HCT116 (cell line): ENCODE measurements around the gene CCNK. TPM values are rescaled to one million over a fixed set of nuclear protein-coding genes. Genes with fewer than 3 reads are reported as not detected.

Experiments
- ATAC-seq: fragments of 200-7000 bp; cut with Tn5 transposase; 2 replicates; pipeline ENCODE4 v1.9.1; 2020; ENCODE audit warnings: mild to moderate bottlenecking, moderate library complexity
- BruUV-seq: library from RNA; stranded (reverse); fragments of 400-500 nt; replicated peaks from 2 replicates; lab custom pipeline; 2021; lab: Mats Ljungman, UMichigan
- CTCF ChIA-PET: fragments of 300-600 bp; sonication (Branson Sonifier 250); formaldehyde crosslinking; loops from one replicate; lab custom pipeline; 2021; ENCODE audit warnings: antibody characterized with exemption; lab: Charles Lee
- POLR2A ChIA-PET: fragments of 300-600, 350-600 bp; sonication (Branson Sonifier 250); formaldehyde crosslinking; loops from one replicate; lab custom pipeline; 2021; ENCODE audit warnings: antibody characterized with exemption; lab: Charles Lee
- RAD21 ChIA-PET, 2 experiments: fragments of 300-600 bp; sonication (Branson Sonifier 250); formaldehyde crosslinking; loops; one replicate each; lab custom pipeline; 2023; ENCODE audit warnings: low total read pairs in 2 of 2; ENCODE audit not compliant: uncharacterized antibody in 2 of 2, unreplicated experiment in 2 of 2, low non-redundant PET in 1 of 2; lab: Charles Lee
- DNase-seq: peaks from one replicate; pipeline ENCODE4 v3.0.0-alpha.2; 2010; ENCODE audit warnings: low read depth, low spot score
- H2AFZ ChIP-seq: fragments of 200-600 bp; shearing (Covaris generic), sonication (generic); 2 replicates; pipeline ENCODE4 v1.6.1; 2017; ENCODE audit warnings: low read depth, mixed run types, mixed read lengths, antibody characterized with exemption, low read length; ENCODE audit not compliant: poor library complexity, severe bottlenecking
- H3K27ac ChIP-seq: 2 replicates; pipeline ENCODE4 v1.5.1; 2012; ENCODE audit warnings: low read depth, low read length
- H3K27me3 ChIP-seq: fragments of 200-600 bp; sonication (generic); 2 replicates; pipeline ENCODE4 v1.6.1; 2016; ENCODE audit warnings: mixed run types, low read length, mixed read lengths; ENCODE audit not compliant: insufficient read depth
- H3K36me3 ChIP-seq, 2 experiments: fragments of 200-500 bp in 1 of 2; fragments of 200-600 bp in 1 of 2; sonication (Bioruptor generic) in 1 of 2; sonication (generic) in 1 of 2; 2 replicates each; pipeline versions ENCODE4 v1.5.1 to v1.6.1; 2014 to 2016; ENCODE audit warnings: low read length in 2 of 2, inconsistent platforms in 1 of 2, mixed read lengths in 1 of 2, mixed run types in 1 of 2; ENCODE audit not compliant: insufficient read depth in 2 of 2, control insufficient read depth in 1 of 2
- H3K4me1 ChIP-seq, 2 experiments: fragments of 200-600 bp in 1 of 2; sonication (generic) in 1 of 2; 2 replicates each; pipeline versions ENCODE4 v1.5.1 to v1.6.1; 2012 to 2017; ENCODE audit warnings: low read length in 2 of 2, inconsistent platforms in 1 of 2, mild to moderate bottlenecking in 1 of 2, mixed read lengths in 1 of 2, mixed run types in 1 of 2, moderate library complexity in 1 of 2; ENCODE audit not compliant: insufficient read depth in 2 of 2, control insufficient read depth in 1 of 2
- H3K4me2 ChIP-seq: fragments of 200-600 bp; sonication (generic); 2 replicates; pipeline ENCODE4 v1.6.1; 2017; ENCODE audit warnings: mixed run types, low read length, mixed read lengths
- H3K4me3 ChIP-seq, 2 experiments: fragments of 200-600 bp in 1 of 2; sonication (generic) in 1 of 2; replicated peaks in 1 of 2; 2 replicates each; pipeline ENCODE4 v1.5.1; 2011 to 2016; ENCODE audit warnings: low read length in 2 of 2, control low read depth in 1 of 2, low read depth in 1 of 2, mild to moderate bottlenecking in 1 of 2, mixed read lengths in 1 of 2, mixed run types in 1 of 2
- H3K79me2 ChIP-seq: fragments of 200-600 bp; sonication (generic); 2 replicates; pipeline ENCODE4 v1.6.1; 2017; ENCODE audit warnings: mild to moderate bottlenecking, mixed run types, low read length, moderate library complexity, mixed read lengths; ENCODE audit not compliant: insufficient read depth
- H3K9ac ChIP-seq: fragments of 200-600 bp; sonication (generic); 2 replicates; pipeline ENCODE4 v1.6.1; 2016; ENCODE audit warnings: low read length, mixed read lengths
- H3K9me2 ChIP-seq: fragments of 200-600 bp; sonication (generic), shearing (Covaris generic); 2 replicates; pipeline ENCODE4 v1.6.1; 2017; ENCODE audit warnings: mixed run types, mild to moderate bottlenecking, moderate library complexity; ENCODE audit not compliant: insufficient read depth
- H3K9me3 ChIP-seq, 2 experiments: fragments of 200-500 bp in 1 of 2; fragments of 200-600 bp in 1 of 2; sonication (Bioruptor generic) in 1 of 2; sonication (generic) in 1 of 2; 2 replicates each; pipeline ENCODE4 v1.6.1; 2014 to 2017; ENCODE audit warnings: low read length in 2 of 2, mixed read lengths in 2 of 2, inconsistent platforms in 1 of 2, low read depth in 1 of 2, mild to moderate bottlenecking in 1 of 2, mixed run types in 1 of 2, moderate library complexity in 1 of 2; ENCODE audit not compliant: control insufficient read depth in 1 of 2, insufficient read depth in 1 of 2
- H4K20me1 ChIP-seq: fragments of 200-600 bp; sonication (generic), shearing (Covaris generic); 2 replicates; pipeline ENCODE4 v1.6.1; 2017; ENCODE audit warnings: mixed run types, mild to moderate bottlenecking, moderate library complexity; ENCODE audit not compliant: insufficient read depth
- ATF3 ChIP-seq: IDR thresholded peaks from 2 replicates; pipeline ENCODE4 v1.6.1; 2012
- CBX3 ChIP-seq: IDR thresholded peaks from 2 replicates; pipeline ENCODE4 v1.6.1; 2012; ENCODE audit warnings: low read depth
- CEBPB ChIP-seq: IDR thresholded peaks from 2 replicates; pipeline ENCODE4 v1.6.1; 2012; ENCODE audit warnings: low read depth
- CTCF ChIP-seq, 3 experiments: fragments of 200-600 bp in 1 of 3; sonication (generic) in 1 of 3; IDR thresholded peaks in 2 of 3; conservative IDR thresholded peaks in 1 of 3; 2 replicates each; pipeline ENCODE4 v1.5.1; 2012 to 2017; ENCODE audit warnings: low read depth in 2 of 3, low read length in 2 of 3, antibody characterized with exemption in 1 of 3, borderline replicate concordance in 1 of 3, control low read depth in 1 of 3, mild to moderate bottlenecking in 1 of 3, mixed read lengths in 1 of 3, mixed run types in 1 of 3, moderate library complexity in 1 of 3; ENCODE audit not compliant: insufficient read depth in 1 of 3
- ELF1 ChIP-seq: IDR thresholded peaks from 2 replicates; pipeline ENCODE4 v1.6.1; 2012; ENCODE audit warnings: low read depth, borderline replicate concordance
- EZH2 ChIP-seq: fragments of 200-600 bp; sonication (generic); IDR thresholded peaks from 2 replicates; pipeline ENCODE4 v1.6.1; 2017; ENCODE audit warnings: antibody characterized with exemption, mixed run types
- EZH2phosphoT487 ChIP-seq: fragments of 200-600 bp; IDR thresholded peaks from 2 replicates; pipeline ENCODE4 v1.6.1; 2018; ENCODE audit warnings: antibody characterized with exemption, borderline replicate concordance
- MAX ChIP-seq: IDR thresholded peaks from 2 replicates; pipeline ENCODE4 v1.6.1; 2012
- POLR2A ChIP-seq: IDR thresholded peaks from 2 replicates; pipeline ENCODE4 v1.7.0; 2011; ENCODE audit warnings: borderline replicate concordance; ENCODE audit not compliant: insufficient read depth, insufficient read length; ENCODE audit errors: extremely low read depth
- POLR2AphosphoS5 ChIP-seq: IDR thresholded peaks from 2 replicates; pipeline ENCODE4 v1.6.1; 2011; ENCODE audit warnings: mild to moderate bottlenecking, low read depth, low read length, moderate library complexity
- RAD21 ChIP-seq: IDR thresholded peaks from 2 replicates; pipeline ENCODE4 v1.6.1; 2012; ENCODE audit warnings: low read depth, mild to moderate bottlenecking
- REST ChIP-seq: IDR thresholded peaks from 2 replicates; pipeline ENCODE4 v1.6.1; 2012; ENCODE audit warnings: low read depth
- SIN3A ChIP-seq: IDR thresholded peaks from 2 replicates; pipeline ENCODE4 v1.6.1; 2012; ENCODE audit warnings: low read depth
- TCF7L2 ChIP-seq: IDR thresholded peaks from 2 replicates; pipeline ENCODE4 v1.7.0; 2011; ENCODE audit warnings: borderline replicate concordance, inconsistent platforms; ENCODE audit not compliant: insufficient read depth, insufficient read length; ENCODE audit errors: extremely low read depth
- YY1 ChIP-seq: IDR thresholded peaks from 2 replicates; pipeline ENCODE4 v1.6.1; 2011; ENCODE audit warnings: low read length, low read depth, moderate library complexity, mild to moderate bottlenecking; ENCODE audit not compliant: insufficient replicate concordance; ENCODE audit errors: extremely low read depth
- ZBTB33 ChIP-seq: IDR thresholded peaks from 2 replicates; pipeline ENCODE4 v1.6.1; 2011; ENCODE audit warnings: mild to moderate bottlenecking, low read length, moderate library complexity; ENCODE audit not compliant: insufficient replicate concordance; ENCODE audit errors: extremely low read depth
- ZFX ChIP-seq: fragments of 450-650 bp; IDR thresholded peaks from 2 replicates; pipeline ENCODE4 v1.6.1; 2017
- ZNF274 ChIP-seq: fragments of 200-500 bp; sonication (Bioruptor generic); IDR thresholded peaks from 2 replicates; pipeline ENCODE4 v1.6.1; 2014; ENCODE audit warnings: mild to moderate bottlenecking, low read depth, low read length, inconsistent platforms
- intact Hi-C: fragments of 100-400 bp; cut with micrococcal nuclease; formaldehyde crosslinking; loops from 2 replicates; pipeline ENCODE4 v1.10.0; 2022
- total RNA-seq: library from RNA; stranded (reverse); gene quantifications from one replicate; pipeline ENCODE4 v1.2.1, GENCODE V29; 2021; ENCODE audit not compliant: unreplicated experiment

Gene CCNK
- total RNA-seq, 1 experiment from 2014 or later, result 68.2 TPM

GRCh38 chr14:99463974-99464373, 17.2 kb upstream of the CCNK start:
- intact Hi-C loops, result no loop called here
- H2AFZ ChIP-seq, result no peak overlapping the region
- BruUV-seq, result no TSS peak
- no peak overlapping the region for H3K4me2 ChIP-seq
- peaks cover 22% of the 10 kb centered on the region for H3K79me2 ChIP-seq
- H3K9ac ChIP-seq, result no peak overlapping the region
- RAD21 ChIA-PET, result no interaction called here
- ATAC-seq, result no peak
- H3K36me3 ChIP-seq, result peaks cover 0 to 14% of the 10 kb centered on the region in 2 experiments; a peak in 2 of 4 replicates
- no peak overlapping the region for H3K27ac ChIP-seq
- H3K9me2 ChIP-seq, result no peaks in the 10 kb centered on the region
- TF ChIP-seq ATF3 (no peak), ZBTB33 (no peak), CBX3 (no peak), YY1 (no peak), ZNF274 (no peak), MAX (no peak), CEBPB (no peak), EZH2 (no peak), REST (no peak), RAD21 (no peak), ZFX (no peak), ELF1 (no peak), TCF7L2 (no peak), POLR2AphosphoS5 (no peak), CTCF (IDR thresholded peaks at IDR 0.05 in 2 of 3, conservative IDR thresholded peaks at IDR 0.05 in 1 of 3; ENCODE audit: borderline replicate concordance in 1 of 3, insufficient read depth in 1 of 3, low read depth in 2 of 3, low read length in 2 of 3) (no peak), EZH2phosphoT487 (no peak), SIN3A (no peak), POLR2A (no peak)
- no peaks in the 10 kb centered on the region for H4K20me1 ChIP-seq
- POLR2A ChIA-PET, result no interaction called here
- no peaks in the 10 kb centered on the region for H3K9me3 ChIP-seq
- H3K4me1 ChIP-seq, result 0 out of 4 replicates have a peak, but pooled peaks cover 0 to 4% of the 10 kb centered on the region in 2 experiments
- H3K4me3 ChIP-seq, result no peak overlapping the region
- CTCF ChIA-PET, result no interaction called here
- no peaks in the 10 kb centered on the region for H3K27me3 ChIP-seq
- DNase-seq, result no peak
